K562 (cell line): ENCODE measurements around the gene MAP4K1. TPM values are rescaled to one million over a fixed set of nuclear protein-coding genes. Genes with fewer than 3 reads are reported as not detected.

Experiments
- ATAC-seq: fragments of 200-7000 bp; cut with Tn5 transposase; 3 replicates; pipeline ENCODE4 v1.9.1; 2020; ENCODE audit warnings: moderate library complexity
- BruUV-seq: library from RNA; stranded (reverse); fragments of 400-500 nt; replicated peaks from 2 replicates; lab custom pipeline; 2021; lab: Mats Ljungman, UMichigan
- CTCF ChIA-PET: fragments of 300-600 bp; formaldehyde crosslinking; extraction: SDS; loops from one replicate; lab custom pipeline; 2021; ENCODE audit warnings: low intra/inter-chr PET ratio; lab: Yijun Ruan, JAX
- POLR2A ChIA-PET: fragments of 300-600, 350-650 bp; sonication (Branson Sonifier 250); formaldehyde crosslinking; extraction: SDS; loops from one replicate; lab custom pipeline; 2021; ENCODE audit warnings: antibody characterized with exemption, inconsistent platforms; lab: Yijun Ruan, JAX
- DNase-seq, 4 experiments: peaks; one replicate each; pipeline versions ENCODE4 v3.0.0 to v3.0.0-alpha.2; 2011 to 2018; ENCODE audit warnings: low spot score in 3 of 4, mixed read lengths in 3 of 4; ENCODE audit errors: extremely low read depth in 1 of 4
- FAIRE-seq: peaks from 2 replicates; lab custom pipeline; 2011; peaks lifted over from hg19 to GRCh38; lab: Jason Lieb, UNC
- H2AFZ ChIP-seq: 2 replicates; pipeline ENCODE4 v1.6.0; 2011; ENCODE audit warnings: low read depth, low read length, control low read depth, inconsistent platforms
- H3K27ac ChIP-seq: fragments of 200-600 bp; 3 replicates; pipeline ENCODE4 v1.8.0; 2011; ENCODE audit warnings: low read depth, mild to moderate bottlenecking, control low read depth, inconsistent platforms, low read length, moderate library complexity, mixed read lengths; ENCODE audit errors: extremely low read depth
- H3K27me3 ChIP-seq, 2 experiments: fragments of 300-600 bp in 1 of 2; 2 replicates in 1 of 2; 3 replicates in 1 of 2; pipeline versions ENCODE4 v1.6.0 to v1.8.0; 2011; ENCODE audit warnings: inconsistent platforms in 2 of 2, low read length in 2 of 2, mild to moderate bottlenecking in 1 of 2, mixed read lengths in 1 of 2, moderate library complexity in 1 of 2; ENCODE audit not compliant: control insufficient read depth in 2 of 2, insufficient read depth in 2 of 2
- H3K36me3 ChIP-seq: fragments of 300-600 bp; 3 replicates; pipeline ENCODE4 v1.8.0; 2011; ENCODE audit warnings: mild to moderate bottlenecking, low read length, inconsistent platforms; ENCODE audit not compliant: control insufficient read depth, insufficient read depth
- H3K4me1 ChIP-seq, 2 experiments: fragments of 200-600 bp in 1 of 2; replicated peaks in 1 of 2; 2 replicates in 1 of 2; 3 replicates in 1 of 2; pipeline versions ENCODE4 v1.5.1 to v1.8.0; 2011; ENCODE audit warnings: inconsistent platforms in 2 of 2, low read length in 2 of 2, mild to moderate bottlenecking in 1 of 2, mixed read lengths in 1 of 2, moderate library complexity in 1 of 2; ENCODE audit not compliant: control insufficient read depth in 2 of 2, insufficient read depth in 2 of 2
- H3K4me2 ChIP-seq: 2 replicates; pipeline ENCODE4 v1.6.1; 2011; ENCODE audit warnings: low read length, control low read depth, inconsistent platforms, mixed read lengths; ENCODE audit not compliant: insufficient read depth
- H3K4me3 ChIP-seq: fragments of 200-600 bp; sonication (generic), shearing (Covaris generic); 2 replicates; pipeline ENCODE4 v1.5.1; 2016; ENCODE audit warnings: control low read depth, inconsistent platforms
- H3K79me2 ChIP-seq: fragments of 200-600 bp; 3 replicates; pipeline ENCODE4 v1.8.0; 2011; ENCODE audit warnings: low read length, inconsistent platforms; ENCODE audit not compliant: control insufficient read depth, insufficient read depth
- H3K9ac ChIP-seq, 2 experiments: 2 replicates each; pipeline versions ENCODE4 v1.6.0 to v1.6.1; 2011; ENCODE audit warnings: low read depth in 2 of 2, low read length in 2 of 2, control low read depth in 1 of 2, inconsistent platforms in 1 of 2, mild to moderate bottlenecking in 1 of 2, mixed read lengths in 1 of 2; ENCODE audit not compliant: insufficient read depth in 1 of 2
- H3K9me1 ChIP-seq: one replicate; pipeline ENCODE4 v1.6.0; 2011; ENCODE audit warnings: inconsistent platforms, mild to moderate bottlenecking, low read length, moderate library complexity; ENCODE audit not compliant: control insufficient read depth, insufficient read depth
- H3K9me3 ChIP-seq: replicated peaks from 2 replicates; pipeline ENCODE4 v1.5.1; 2011; ENCODE audit warnings: low read depth, low read length, inconsistent platforms; ENCODE audit not compliant: control insufficient read depth, insufficient read depth
- H4K20me1 ChIP-seq: replicated peaks from 2 replicates; pipeline ENCODE4 v1.6.1; 2011; ENCODE audit warnings: low read length, inconsistent platforms, mixed read lengths; ENCODE audit not compliant: control insufficient read depth, insufficient read depth
- ARID2 ChIP-seq: fragments of 450-650 bp; IDR thresholded peaks from 2 replicates; pipeline ENCODE4 v1.6.1; 2017; ENCODE audit warnings: antibody characterized with exemption, mild to moderate bottlenecking
- BRD9 ChIP-seq: fragments of 450-650 bp; IDR thresholded peaks from 2 replicates; pipeline ENCODE4 v1.6.1; 2018; ENCODE audit warnings: low read depth; ENCODE audit not compliant: partially characterized antibody
- CAMTA2 ChIP-seq: fragments of 250-450 bp; sonication (Bioruptor Pico); conservative IDR thresholded peaks from 2 replicates; pipeline ENCODE4 v1.5.1; 2022
- CXXC5 ChIP-seq: fragments of 250-450 bp; sonication (Bioruptor Pico); IDR thresholded peaks from 2 replicates; pipeline ENCODE4 v1.8.0; 2022; ENCODE audit warnings: inconsistent platforms, mild to moderate bottlenecking, moderate library complexity
- EGR1 ChIP-seq: fragments of 450-650 bp; conservative IDR thresholded peaks from 2 replicates; pipeline ENCODE4 v1.6.1; 2017; ENCODE audit warnings: mild to moderate bottlenecking
- EP400 ChIP-seq: fragments of 450-650 bp; IDR thresholded peaks from 2 replicates; pipeline ENCODE4 v1.6.1; 2017; ENCODE audit warnings: antibody characterized with exemption, mild to moderate bottlenecking, moderate library complexity
- FOXA1 ChIP-seq: fragments of 450-650 bp; IDR thresholded peaks from 2 replicates; pipeline ENCODE4 v1.6.1; 2016; ENCODE audit warnings: mild to moderate bottlenecking, borderline replicate concordance
- FOXJ2 ChIP-seq: fragments of 200-800 bp; sonication (Bioruptor generic); IDR thresholded peaks from 2 replicates; pipeline ENCODE4 v1.6.1; 2016; ENCODE audit warnings: missing genetic modification characterization, missing compliant biosample characterization
- GATA2 ChIP-seq: sonication (generic); formaldehyde crosslinking; IDR thresholded peaks from 2 replicates; pipeline ENCODE4 v1.4.0; 2020; ENCODE audit warnings: mild to moderate bottlenecking, missing genetic modification reagents
- HBP1 ChIP-seq: fragments of 450-650 bp; formaldehyde crosslinking; IDR thresholded peaks from 2 replicates; pipeline ENCODE4 v1.4.0; 2022; ENCODE audit warnings: missing genetic modification characterization
- MLX ChIP-seq, 2 experiments: fragments of 450-650 bp in 1 of 2; sonication (generic) in 1 of 2; formaldehyde crosslinking; conservative IDR thresholded peaks; 2 replicates each; pipeline versions ENCODE4 v1.4.0 to v1.8.1; 2020 to 2022; ENCODE audit warnings: mild to moderate bottlenecking in 1 of 2, missing genetic modification reagents in 1 of 2
- PHB ChIP-seq: fragments of 250-450 bp; sonication (Bioruptor Pico); IDR thresholded peaks from 2 replicates; pipeline ENCODE4 v1.5.0; 2021
- POLR2H ChIP-seq: IDR thresholded peaks from 2 replicates; pipeline ENCODE4 v1.6.1; 2016; ENCODE audit warnings: missing genetic modification characterization, low read depth, mild to moderate bottlenecking, control low read depth, missing compliant biosample characterization, moderate library complexity
- SMARCE1 ChIP-seq: fragments of 450-650 bp; IDR thresholded peaks from 2 replicates; pipeline ENCODE4 v1.7.1; 2016; ENCODE audit warnings: mild to moderate bottlenecking
- THRA ChIP-seq: fragments of 450-650 bp; IDR thresholded peaks from 2 replicates; pipeline ENCODE4 v1.6.1; 2017; ENCODE audit warnings: mild to moderate bottlenecking, moderate library complexity
- TRIM24 ChIP-seq, 2 experiments: fragments of 450-650 bp; IDR thresholded peaks; 2 replicates each; pipeline ENCODE4 v1.6.1; 2016
- ZBTB12 ChIP-seq: fragments of 250-450 bp; sonication (Bioruptor Pico); IDR thresholded peaks from 2 replicates; pipeline ENCODE4 v1.4.0; 2020
- ZNF347 ChIP-seq: fragments of 450-650 bp; formaldehyde crosslinking; IDR thresholded peaks from 2 replicates; pipeline ENCODE4 v1.4.0; 2020; ENCODE audit warnings: low read depth, mild to moderate bottlenecking, moderate library complexity
- WGBS: fragments of 100-300 bp; shearing (Covaris generic); methylation state at CpG from one replicate; pipeline ENCODE4 v1.1.6; 2016; ENCODE audit warnings: low coverage, mixed read lengths; ENCODE audit not compliant: insufficient coverage; ENCODE audit errors: missing lambda C conversion rate; 5-methylcytosine and 5-hydroxymethylcytosine counted together
- in situ Hi-C: fragments of 300-500 bp; cut with MboI; formaldehyde crosslinking; loops from 4 replicates; pipeline ENCODE4 v1.15.0; 2018; ENCODE audit warnings: inconsistent platforms, mixed read lengths
- intact Hi-C: fragments of 100-400 bp; cut with micrococcal nuclease; formaldehyde crosslinking; loops from 2 replicates; pipeline ENCODE4 v1.14.2; 2022
- polyA plus RNA-seq, 8 experiments: library from polyadenylated mRNA; depleted of rRNA in 4 of 8; stranded (reverse) in 5 of 8; unstranded in 3 of 8; fragments of >200 nt; fragmentation: Nextera tagmentation in 2 of 8; fragmentation: Illumina TruSeq in 1 of 8; extraction: Ambion mirVana in 2 of 8; extraction: Trizol in 1 of 8; gene quantifications; 2 replicates each; pipeline versions ENCODE4 v1.2.1 to v1.2.3, GENCODE V29; 2011 to 2014; ENCODE audit warnings: inconsistent platforms in 1 of 8, missing spikeins in 1 of 8
- total RNA-seq, 7 experiments: library from RNA; depleted of rRNA in 6 of 7; stranded (reverse); fragments of >200 nt in 6 of 7; fragmentation: Illumina TruSeq in 2 of 7; extraction: Trizol in 2 of 7; gene quantifications; 2 replicates each; pipeline versions ENCODE4 v1.2.1 to v1.2.3, GENCODE V29; 2011 to 2021; ENCODE audit warnings: low replicate concordance in 1 of 7

Gene MAP4K1
- total and polyA plus RNA-seq, 9 of the 15 experiments (the other 6 are each of a cell fraction or from before 2014, with no cell fraction given), result 0.14 to 3.2 (median 0.73) TPM; not detected in 1

GRCh38 chr19:38555200-38555599, 62.6 kb downstream of the MAP4K1 start:
- Histone ChIP-seq H3K27ac (no peak overlapping the region), H3K27me3 (no peaks in the 10 kb centered on the region), H3K79me2 (no peaks in the 10 kb centered on the region), H3K36me3 (no peaks in the 10 kb centered on the region), H3K9me1 (no peaks in the 10 kb centered on the region), H3K4me1 (peaks cover 13 to 21% of the 10 kb centered on the region in 2 experiments; a peak in 3 of 5 replicates), H2AFZ (no peak overlapping the region), H3K9ac (no peak overlapping the region), H3K4me2 (no peak overlapping the region), H3K9me3 (no peaks in the 10 kb centered on the region), H3K4me3 (no peak overlapping the region), H4K20me1 (no peaks in the 10 kb centered on the region)
- ChIA-PET CTCF (no interaction called here), POLR2A (interaction anchor here (1.0 to 1.3 kb wide), 2 partner anchors 10 to 17 kb away, joined by 3 read pairs; no protein-coding TSS in a partner anchor)
- intact Hi-C loops (loop anchor here (5.0 kb wide), 1 partner anchor 62 kb away; the partner anchor contains the start of genes EIF3K and MAP4K1), in situ Hi-C loops (no loop called here)
- WGBS, result 78% methylated on average over 7 of the region's 8 CpGs
- no TSS peak for BruUV-seq
- ATAC-seq (no peak), FAIRE-seq (no peak), DNase-seq (no peak)
- no peak for TF ChIP-seq PHB
- TF ChIP-seq ZBTB12 (CRISPR knock-in tag), result no peak
- TF ChIP-seq FOXA1, result no peak
- no peak for TF ChIP-seq HBP1
- no peak for TF ChIP-seq ZNF347 (CRISPR knock-in tag)
- TF ChIP-seq FOXJ2, result no peak
- no peak for TF ChIP-seq ARID2
- TF ChIP-seq GATA2 (CRISPR knock-in tag), result no peak
- TF ChIP-seq MLX (CRISPR knock-in tag; conservative IDR thresholded peaks at IDR 0.05), result no peak
- TF ChIP-seq THRA, result no peak
- no peak for TF ChIP-seq CXXC5 (CRISPR knock-in tag)
- TF ChIP-seq POLR2H (tag), result no peak
- TF ChIP-seq BRD9, result no peak
- no peak for TF ChIP-seq EGR1
- TF ChIP-seq CAMTA2 (CRISPR knock-in tag), result no peak
- no peak for TF ChIP-seq EP400
- no peak for TF ChIP-seq SMARCE1
- no peak for TF ChIP-seq TRIM24 (IDR thresholded peaks at IDR 0.05)
